Lung (tissue), 12 donors: Measurements from ENCODE around the gene NCAPH2. TPM values are rescaled to one million over a fixed set of nuclear protein-coding genes. Genes with fewer than 3 reads are reported as not detected.

ENCODE experiments used
- ATAC-seq: fragments of 200-7000 bp; cut with Tn5 transposase; one replicate; pipeline ENCODE4 v1.9.1; 2020; ENCODE audit warnings: moderate number of reproducible peaks; ENCODE audit not compliant: insufficient read depth, low FRiP score
- DNase-seq, 3 donors: peaks; one replicate each; pipeline ENCODE4 v3.0.0-alpha.2; 2013 to 2017
- H3K27ac ChIP-seq, 2 donors: one replicate each; pipeline ENCODE4 v1.5.1; 2013; ENCODE audit warnings: mild to moderate bottlenecking in 2 of 2, moderate library complexity in 2 of 2, control low read depth in 1 of 2, inconsistent platforms in 1 of 2, low read depth in 1 of 2, low read length in 1 of 2
- H3K27me3 ChIP-seq, 3 donors: one replicate each; pipeline ENCODE4 v1.5.1; 2013; ENCODE audit warnings: low read length in 2 of 3; ENCODE audit not compliant: control insufficient read depth in 3 of 3, insufficient read depth in 3 of 3
- H3K36me3 ChIP-seq, 4 donors: one replicate each; pipeline ENCODE4 v1.5.1; 2013; ENCODE audit warnings: low read length in 4 of 4, mild to moderate bottlenecking in 1 of 4, moderate library complexity in 1 of 4; ENCODE audit not compliant: control insufficient read depth in 4 of 4, insufficient read depth in 4 of 4
- H3K4me1 ChIP-seq, 5 donors: one replicate each; pipeline ENCODE4 v1.5.1; 2013; ENCODE audit warnings: low read length in 5 of 5, mild to moderate bottlenecking in 2 of 5, moderate library complexity in 1 of 5; ENCODE audit not compliant: control insufficient read depth in 5 of 5, insufficient read depth in 5 of 5
- H3K4me3 ChIP-seq: one replicate; pipeline ENCODE4 v1.5.1; 2013; ENCODE audit warnings: mild to moderate bottlenecking, control low read depth, moderate library complexity
- H3K9ac ChIP-seq, 2 donors: one replicate each; pipeline ENCODE4 v1.5.1; 2013; ENCODE audit warnings: low read length in 2 of 2, control low read depth in 1 of 2; ENCODE audit not compliant: insufficient read depth in 1 of 2
- H3K9me3 ChIP-seq, 4 donors: one replicate each; pipeline ENCODE4 v1.5.1; 2013; ENCODE audit warnings: low read length in 3 of 4, mild to moderate bottlenecking in 1 of 4, moderate library complexity in 1 of 4; ENCODE audit not compliant: control insufficient read depth in 4 of 4, insufficient read depth in 3 of 4
- CTCF ChIP-seq: IDR thresholded peaks from 2 replicates; pipeline ENCODE4 v1.5.1; 2012; ENCODE audit warnings: mild to moderate bottlenecking; ENCODE audit errors: control extremely low read depth, extremely low read depth
- WGBS, 2 donors: extraction: QIAGEN DNeasy Blood & Tissue Kit; methylation state at CpG; one replicate each; pipeline ENCODE4 v1.1.7; 2013; 5-methylcytosine and 5-hydroxymethylcytosine counted together
- polyA plus RNA-seq, 2 donors: library from polyadenylated mRNA; stranded (reverse); fragments of 200-250 nt; gene quantifications; one replicate each; pipeline ENCODE4 v1.2.1, GENCODE V29; 2013
- total RNA-seq, 2 donors: library from RNA; depleted of rRNA in 1 of 2; stranded (reverse); fragments of >200 nt in 1 of 2; gene quantifications; one replicate each; pipeline ENCODE4 v1.2.1, GENCODE V29; 2014 to 2021
- donor health status: control.
- donor health status: control.
- donor health status: Bipolar disorder and iron deficiency.
- donor health status: healthy.
- donor health status: DM: yes; HTN: yes; CAD: no.

NCAPH2 gene
- total and polyA plus RNA-seq, 4 donors, result 27.8 to 64.4 (median 43.2) TPM

- Histone ChIP-seq H3K4me3 (no peak overlapping the region), H3K27me3 (peaks cover 0 to 7% (median 0%) of the 10 kb centered on the region in 3 donors), H3K36me3 (no peaks in the 10 kb centered on the region), H3K4me1 (no peaks in the 10 kb centered on the region), H3K9ac (no peak overlapping the region), H3K9me3 (no peaks in the 10 kb centered on the region), H3K27ac (no peak overlapping the region)
- WGBS, 2 donors, result 82 to 83% methylated on average over 16 to 19 of the region's 19 CpGs
- ATAC-seq (no peak), DNase-seq (no peak)
- no peak for TF ChIP-seq CTCF
Observed at GRCh38 chr22:50488886-50489285, 19.1 kb upstream of the NCAPH2 start.

- H3K4me1 ChIP-seq, result no peaks in the 10 kb centered on the region
- peak overlapping the region; percentile 2 for H3K4me3 ChIP-seq
- 80 to 86% methylated on average over 29 to 31 of the region's 31 CpGs for WGBS, 2 donors
- H3K27ac ChIP-seq, result no peak overlapping the region
- no peaks in the 10 kb centered on the region for H3K9me3 ChIP-seq
- no peak for ATAC-seq
- H3K27me3 ChIP-seq, result peaks cover 0 to 7% (median 0%) of the 10 kb centered on the region in 3 donors
- no peak for DNase-seq
- H3K9ac ChIP-seq, result no peak overlapping the region
- no peak for TF ChIP-seq CTCF
- no peaks in the 10 kb centered on the region for H3K36me3 ChIP-seq
Observed at GRCh38 chr22:50489363-50490243, 18.4 kb upstream of the NCAPH2 start.

GRCh38 chr22:50490531-50491308, 17.3 kb upstream of the NCAPH2 start:
- H3K9me3 ChIP-seq, result no peaks in the 10 kb centered on the region
- no peak overlapping the region for H3K27ac ChIP-seq
- no peak for ATAC-seq
- no peaks in the 10 kb centered on the region for H3K36me3 ChIP-seq
- no peak overlapping the region for H3K4me3 ChIP-seq
- H3K27me3 ChIP-seq, result peaks cover 0 to 7% (median 0%) of the 10 kb centered on the region in 3 donors
- no peak for DNase-seq
- TF ChIP-seq CTCF, result no peak
- 39 to 47% methylated on average over 27 of the region's 27 CpGs for WGBS, 2 donors
- H3K4me1 ChIP-seq, result no peaks in the 10 kb centered on the region
- H3K9ac ChIP-seq, result no peak overlapping the region
